Fibroblast of mammary gland (primary cell): Measurements from ENCODE around the gene TWF1.
"Not testable (repeated sequence)": the region's sequence is repeated elsewhere in the genome, so short reads cannot be mapped to it uniquely, and the experiment has no call there.

ENCODE experiments used
- DNase-seq: peaks from one replicate; pipeline ENCODE4 v3.0.0-alpha.2; 2010; ENCODE audit warnings: low read depth
- H3K4me3 ChIP-seq: 2 replicates; pipeline ENCODE4 v1.5.1; 2011; ENCODE audit warnings: low read depth, mild to moderate bottlenecking, low read length, moderate library complexity; ENCODE audit not compliant: control insufficient read depth
- TF ChIP-seq, protein P1 (sequence below): conservative IDR thresholded peaks from 2 replicates; pipeline ENCODE4 v1.5.1; 2011; ENCODE audit warnings: low read depth, low read length, inconsistent platforms; ENCODE audit not compliant: control insufficient read depth, insufficient read depth

The TWF1 gene

DNA sequence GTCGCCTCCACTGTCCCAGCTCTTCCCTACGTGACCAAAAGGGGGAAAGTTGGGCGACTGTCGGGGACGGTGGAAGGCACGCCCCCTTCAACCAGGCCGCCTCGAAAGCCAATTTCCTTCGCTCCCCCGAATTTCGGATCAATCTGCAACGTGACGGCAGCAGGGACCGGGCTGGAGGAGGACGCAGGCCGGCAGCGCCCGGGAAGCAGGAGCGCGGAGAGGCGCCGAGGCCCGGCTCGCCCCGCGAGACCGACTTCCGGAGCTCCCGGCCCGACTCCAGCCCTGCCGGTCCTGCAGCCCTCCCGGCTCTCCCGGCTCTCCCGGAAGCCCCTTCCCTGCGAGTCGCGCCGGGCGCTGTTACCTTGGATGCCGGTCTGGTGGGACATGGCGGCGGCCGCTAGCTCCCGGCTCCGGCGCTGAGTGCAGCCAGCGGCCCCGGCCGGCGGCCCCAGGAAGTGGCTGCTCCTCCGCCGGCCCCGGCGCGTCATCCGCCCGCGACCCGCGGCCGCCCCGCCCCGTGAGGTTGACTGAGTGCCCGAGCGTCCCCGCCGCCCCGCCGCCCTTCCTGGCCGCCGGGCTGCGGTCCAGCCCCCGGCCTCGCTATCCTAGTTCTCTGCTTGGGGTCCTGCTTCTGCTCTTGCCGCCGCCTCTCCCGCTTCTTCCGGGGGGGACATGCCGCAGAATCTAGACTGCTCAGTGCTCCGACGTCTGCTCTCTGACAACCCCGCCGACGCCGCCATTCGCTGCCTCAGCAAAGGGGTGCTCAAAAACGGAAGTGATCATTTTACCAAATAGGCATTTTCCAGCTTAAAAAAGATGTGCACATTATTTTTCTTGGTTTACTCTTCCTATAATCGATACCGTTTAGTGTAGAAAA lies at the start of gene TWF1:
TWF1 (minus strand) TSS at position 458 of the 877 bp plus-strand sequence; CDS start at position 386, 72 bp downstream.
- H3K4me3 ChIP-seq, result peak within 1 kb of the TSS; percentile 88
- TF ChIP-seq, protein P1, sequence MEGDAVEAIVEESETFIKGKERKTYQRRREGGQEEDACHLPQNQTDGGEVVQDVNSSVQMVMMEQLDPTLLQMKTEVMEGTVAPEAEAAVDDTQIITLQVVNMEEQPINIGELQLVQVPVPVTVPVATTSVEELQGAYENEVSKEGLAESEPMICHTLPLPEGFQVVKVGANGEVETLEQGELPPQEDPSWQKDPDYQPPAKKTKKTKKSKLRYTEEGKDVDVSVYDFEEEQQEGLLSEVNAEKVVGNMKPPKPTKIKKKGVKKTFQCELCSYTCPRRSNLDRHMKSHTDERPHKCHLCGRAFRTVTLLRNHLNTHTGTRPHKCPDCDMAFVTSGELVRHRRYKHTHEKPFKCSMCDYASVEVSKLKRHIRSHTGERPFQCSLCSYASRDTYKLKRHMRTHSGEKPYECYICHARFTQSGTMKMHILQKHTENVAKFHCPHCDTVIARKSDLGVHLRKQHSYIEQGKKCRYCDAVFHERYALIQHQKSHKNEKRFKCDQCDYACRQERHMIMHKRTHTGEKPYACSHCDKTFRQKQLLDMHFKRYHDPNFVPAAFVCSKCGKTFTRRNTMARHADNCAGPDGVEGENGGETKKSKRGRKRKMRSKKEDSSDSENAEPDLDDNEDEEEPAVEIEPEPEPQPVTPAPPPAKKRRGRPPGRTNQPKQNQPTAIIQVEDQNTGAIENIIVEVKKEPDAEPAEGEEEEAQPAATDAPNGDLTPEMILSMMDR, result peak; percentile 32
- DNase-seq, result peak; percentile 59

DNA sequence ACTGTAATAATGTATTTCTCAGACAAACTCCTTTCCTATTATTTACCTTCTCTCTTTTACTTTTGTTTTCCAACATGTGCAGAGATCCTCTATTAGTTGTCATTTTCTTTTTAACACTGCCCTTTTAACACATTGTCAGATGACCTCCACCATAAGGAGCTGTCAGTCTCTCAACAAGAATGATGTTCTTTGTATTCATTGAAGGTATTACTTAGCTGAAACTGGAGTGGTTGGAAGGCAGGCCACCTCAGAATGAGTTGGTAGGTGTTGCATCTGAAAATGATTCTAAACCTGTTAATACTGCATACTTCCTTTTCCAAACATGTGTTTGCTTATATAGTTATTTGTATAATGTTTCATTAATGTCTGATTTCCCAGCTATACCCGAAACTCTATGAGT lies 46.6 kb upstream of the TWF1 start:
- DNase-seq, result no peak
- TF ChIP-seq, protein P1, result no peak
- no peak overlapping the region for H3K4me3 ChIP-seq

DNA sequence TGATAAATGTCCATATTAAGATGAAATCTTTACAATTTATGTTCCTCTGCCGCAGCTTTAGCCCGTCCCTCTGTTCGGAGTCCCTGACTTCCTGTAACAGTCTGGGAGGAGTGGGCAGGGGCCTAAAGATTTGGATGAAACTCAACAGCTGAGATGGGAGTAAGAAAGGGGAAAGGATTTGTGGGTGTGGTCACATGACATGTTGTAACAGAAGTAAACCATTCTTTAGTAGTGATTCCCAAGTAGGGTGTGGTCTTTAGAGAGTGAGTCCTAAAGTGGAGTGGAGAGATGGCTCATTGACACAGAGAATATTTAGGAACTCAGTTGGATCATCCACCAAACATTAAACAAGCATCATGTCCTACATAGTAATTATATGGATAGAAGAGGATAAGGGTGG lies 42.7 kb upstream of the TWF1 start:
- TF ChIP-seq, protein P1, result no peak
- DNase-seq, result peak; percentile 26
- H3K4me3 ChIP-seq, result no peak overlapping the region

DNA sequence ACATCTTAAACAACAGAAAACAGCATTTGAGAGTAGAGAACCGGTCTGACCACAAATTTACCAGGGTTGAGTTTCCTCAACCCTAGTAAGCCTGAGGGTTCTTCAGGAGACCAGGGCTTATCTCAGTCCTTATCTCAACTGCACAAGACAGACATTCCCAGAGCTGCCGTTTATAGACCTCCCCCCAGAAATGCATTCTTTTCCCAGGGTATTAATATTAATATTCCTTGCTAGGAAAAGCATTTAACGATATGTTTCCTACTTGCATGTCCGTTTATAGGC lies 42.0 kb upstream of the TWF1 start:
- DNase-seq, result no peak
- TF ChIP-seq, protein P1, result no peak
- no peak overlapping the region for H3K4me3 ChIP-seq

DNA sequence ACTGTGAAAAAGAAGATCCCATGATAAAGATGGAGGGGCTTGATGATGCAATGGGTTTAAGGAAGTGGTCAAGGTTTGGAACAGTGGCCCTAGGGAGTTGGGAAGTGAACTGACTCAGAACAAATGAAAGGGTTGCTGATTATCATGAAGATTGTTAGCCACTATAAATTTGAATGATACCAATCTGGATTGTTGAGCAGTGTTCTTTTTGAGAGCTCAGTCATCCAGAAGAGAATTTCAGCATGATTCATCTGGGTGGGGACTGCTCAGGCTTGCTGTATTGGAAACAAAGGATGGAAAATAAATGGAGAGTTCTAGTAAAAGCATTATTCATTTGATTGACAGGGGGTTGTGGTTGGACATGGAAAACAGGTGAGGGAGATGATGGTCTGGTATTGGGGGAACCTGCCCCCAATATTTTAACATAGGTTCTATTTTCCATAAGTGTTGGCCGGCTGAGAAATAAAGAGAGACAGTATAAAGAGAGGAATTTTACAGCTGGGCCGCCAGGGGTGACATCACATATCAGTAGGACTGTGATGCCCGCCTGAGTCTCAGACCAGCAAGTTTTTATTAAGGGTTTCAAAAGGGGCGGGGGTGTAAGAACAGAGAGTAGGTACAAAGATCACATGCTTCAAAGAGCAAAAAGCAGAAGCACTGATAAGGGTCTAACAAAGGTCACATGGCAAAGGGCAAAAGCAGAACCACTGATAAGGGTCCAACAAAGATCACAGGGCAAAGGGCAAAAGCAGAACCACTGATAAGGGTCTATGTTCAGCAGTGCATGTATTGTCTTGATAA lies 41.5 kb upstream of the TWF1 start:
- not testable (repeated sequence) for H3K4me3 ChIP-seq
- peak; percentile 59 for DNase-seq

DNA sequence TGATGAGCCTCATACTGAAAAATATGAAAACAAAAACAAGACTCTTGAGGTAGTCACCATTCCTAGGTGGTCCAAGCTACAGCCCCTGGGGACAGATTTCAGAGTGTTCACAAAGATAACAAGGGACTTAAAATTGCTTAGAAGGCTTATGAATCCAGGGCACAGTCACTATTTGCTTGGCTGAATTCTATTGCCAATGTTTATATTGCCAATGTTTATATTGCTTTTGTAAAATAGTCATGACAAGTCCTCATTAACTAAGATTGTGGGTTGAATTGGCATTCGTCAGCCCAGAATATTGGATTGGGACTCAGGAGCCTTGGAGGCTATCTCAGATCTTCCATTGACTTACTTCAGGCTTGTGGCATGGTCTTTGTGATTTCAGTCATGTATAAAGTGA lies 36.1 kb upstream of the TWF1 start:
- DNase-seq, result no peak
- TF ChIP-seq, protein P1, result no peak
- H3K4me3 ChIP-seq, result no peak overlapping the region

DNA sequence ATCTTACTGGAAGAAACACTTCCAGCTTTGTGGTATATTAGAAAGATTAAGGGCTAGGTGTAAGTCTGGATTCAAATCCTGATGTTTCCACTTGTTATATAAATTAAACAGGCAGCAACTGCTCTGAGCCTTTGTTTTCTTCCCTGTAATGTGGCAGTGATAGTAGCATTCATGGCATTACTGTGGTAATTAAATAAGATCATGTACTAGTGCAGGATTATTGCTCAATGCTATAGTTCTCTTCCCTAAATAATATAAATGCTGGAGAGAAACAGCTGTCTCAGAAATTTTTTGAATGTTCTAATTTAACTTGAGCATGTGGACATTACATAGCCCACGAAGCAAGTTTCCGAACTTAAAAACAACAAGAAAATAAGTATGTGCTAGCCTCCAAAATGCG lies 35.1 kb upstream of the TWF1 start:
- DNase-seq, result no peak
- TF ChIP-seq, protein P1, result no peak

More for the DNA sequence above, 35.1 kb upstream of the TWF1 start:
- no peak overlapping the region for H3K4me3 ChIP-seq
